Measurements from ENCODE around the gene CHRM2.

The CHRM2 gene

DNA sequence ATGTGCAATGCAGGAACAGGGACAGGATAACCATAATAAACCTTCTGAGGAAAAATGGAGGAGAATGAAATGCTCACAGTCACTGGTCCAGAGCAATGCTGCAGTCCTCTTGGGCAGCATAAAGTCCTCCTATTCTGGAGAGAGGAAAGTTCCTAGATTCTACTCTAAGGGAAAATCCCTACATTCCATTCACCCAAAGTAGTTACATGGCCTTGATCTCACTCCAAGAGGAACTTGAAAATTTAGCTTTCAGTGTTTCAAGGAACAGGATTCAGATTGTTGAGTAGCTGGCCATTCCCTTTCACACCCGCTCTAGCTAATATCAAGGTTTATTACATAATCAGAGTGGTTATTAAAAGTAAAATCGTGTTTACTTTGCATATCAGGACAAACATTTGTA is 168.3 kb downstream of the CHRM2 start:
- DNase-seq (ENCODE audit: low read depth), result no peak

DNA sequence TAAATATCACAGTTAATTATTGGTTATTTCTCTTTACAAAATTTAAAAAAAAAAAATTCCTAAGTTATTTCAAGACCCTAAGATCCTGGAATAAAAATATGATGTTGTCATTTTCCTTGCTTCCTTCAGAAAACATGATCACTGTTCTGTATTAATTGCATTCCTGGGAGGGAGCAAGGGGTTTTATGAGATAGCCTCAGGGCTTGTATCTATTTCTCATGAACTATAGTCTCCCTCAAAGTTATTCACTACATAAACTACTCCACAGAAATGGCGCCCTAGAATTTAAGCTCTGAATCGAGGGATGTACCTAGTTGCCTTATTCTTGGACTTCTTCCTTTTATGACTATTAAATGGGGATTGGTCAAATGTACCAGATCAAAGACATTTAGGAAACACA is 170.3 kb downstream of the CHRM2 start:
- DNase-seq (ENCODE audit: low read depth), result no peak

DNA sequence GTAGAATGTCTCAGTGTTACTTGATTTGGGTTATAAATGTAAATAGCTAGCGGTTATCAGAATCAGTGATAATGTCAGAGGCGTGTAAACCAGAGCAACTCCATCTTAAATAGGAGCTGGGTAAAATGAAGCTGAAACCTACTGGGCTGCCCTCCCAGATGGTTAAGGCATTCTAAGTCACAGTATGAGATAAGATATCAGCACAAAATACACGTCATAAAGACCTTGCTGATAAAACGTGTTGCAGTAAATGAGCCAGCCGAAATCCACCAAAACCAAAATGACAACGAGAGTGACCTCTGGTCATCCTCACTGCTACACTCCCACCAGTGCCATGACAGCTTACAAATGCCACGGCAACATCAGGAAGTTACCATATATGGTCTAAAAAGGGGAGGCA is 172.3 kb downstream of the CHRM2 start:
- no peak for DNase-seq (ENCODE audit: low read depth)

DNA sequence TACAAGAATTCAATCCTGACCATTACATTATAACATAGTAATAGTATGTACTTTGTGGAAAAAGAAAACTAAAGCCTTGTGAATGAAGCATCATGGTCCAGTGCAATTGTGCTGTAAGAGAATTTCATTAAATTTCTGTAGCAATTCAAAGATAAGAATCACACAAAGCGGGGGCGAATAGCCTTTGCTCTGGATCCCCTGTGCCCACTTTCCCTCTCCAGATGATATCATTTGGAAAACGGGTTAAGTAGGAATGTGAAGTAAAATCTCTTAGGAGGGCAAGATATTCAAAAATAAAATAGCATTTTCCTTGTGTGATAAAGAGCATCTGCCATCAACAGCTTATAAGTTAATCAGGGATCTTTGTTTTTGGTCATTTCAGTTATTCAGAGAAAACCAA is 177.1 kb downstream of the CHRM2 start:
- no peak for DNase-seq (ENCODE audit: low read depth)

DNA sequence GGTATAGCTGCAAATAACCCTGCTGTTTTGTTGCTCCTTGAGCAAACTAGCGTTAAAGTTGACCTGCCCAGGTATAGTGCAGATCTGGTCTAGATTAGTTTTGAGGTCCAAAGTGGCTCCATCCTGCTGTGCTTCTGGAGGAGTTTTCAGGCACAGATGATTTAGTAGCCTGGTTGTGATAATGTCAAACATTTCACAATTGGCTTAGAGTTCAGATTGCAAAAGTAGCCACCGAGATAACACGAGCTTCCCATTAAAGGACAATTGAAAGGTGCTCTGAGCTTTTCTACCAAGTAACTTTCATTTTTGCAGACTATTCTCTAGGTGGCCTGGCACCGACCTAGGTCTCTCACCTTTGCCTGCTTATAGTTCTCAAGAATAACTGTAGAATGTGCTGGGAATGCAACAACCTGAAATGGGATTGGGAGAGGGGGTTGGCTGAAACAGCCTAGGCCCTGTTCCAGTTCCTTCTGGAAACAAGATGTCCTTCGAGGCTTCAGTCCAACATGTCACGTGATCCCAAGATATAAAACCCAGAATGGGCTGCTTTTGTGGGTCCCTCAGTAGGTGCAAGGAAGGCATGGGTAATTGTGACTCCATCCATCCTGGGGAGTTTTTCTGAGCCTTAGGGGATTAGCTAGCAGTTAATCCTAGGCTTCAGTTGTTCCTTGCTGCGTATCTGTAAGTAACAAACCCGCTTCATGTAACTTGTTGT is 201.0 kb downstream of the CHRM2 start:
- DNase-seq (ENCODE audit: low read depth), result no peak

Data from GM04503 (cell line).